Lower leg skin (tissue), 3 donors: ENCODE data around the gene SNX6.

Experiments used
- CTCF ChIP-seq, 3 donors: fragments of 450-650 bp; IDR thresholded peaks; one replicate each; pipeline ENCODE4 v1.5.1; 2016; ENCODE audit warnings: antibody characterized with exemption in 3 of 3, mild to moderate bottlenecking in 3 of 3, moderate library complexity in 2 of 3
- POLR2A ChIP-seq, 2 donors: fragments of 450-650 bp; IDR thresholded peaks; one replicate each; pipeline ENCODE4 v1.6.1; 2016 to 2017; ENCODE audit warnings: antibody characterized with exemption in 2 of 2, mild to moderate bottlenecking in 1 of 2, moderate library complexity in 1 of 2

DNA sequence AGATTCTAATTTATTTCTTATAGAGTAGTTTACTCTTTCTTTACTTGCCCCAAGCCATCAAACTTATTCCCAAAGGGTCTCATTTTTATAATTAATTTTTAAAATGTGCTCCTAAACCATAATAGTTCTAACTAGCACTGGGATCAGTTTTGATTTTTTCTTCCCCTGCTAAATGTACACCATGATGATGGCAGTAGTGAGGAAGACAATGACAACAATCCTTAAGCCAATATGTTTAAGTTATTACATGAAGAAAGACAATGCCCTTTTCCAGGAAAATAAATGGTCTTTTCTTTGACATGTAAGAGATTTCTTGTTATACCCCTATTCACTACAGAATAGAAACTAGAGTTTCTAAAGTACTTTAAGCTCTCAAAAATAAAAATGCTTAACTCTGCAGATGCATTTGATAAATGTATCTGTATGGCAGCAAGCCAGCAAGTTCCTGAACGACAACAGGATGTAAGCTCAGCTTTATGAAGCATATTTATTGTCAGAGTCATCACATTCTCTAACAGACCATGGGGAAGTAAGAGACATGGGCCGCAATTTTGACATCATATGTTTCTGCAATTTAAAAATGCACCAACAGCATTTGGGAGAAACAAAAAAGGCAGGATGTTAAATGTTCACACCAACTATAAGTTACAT lies 36.0 kb upstream of the SNX6 start:
- TF ChIP-seq CTCF (IDR thresholded peaks at IDR 0.05) (no peak), POLR2A (IDR thresholded peaks at IDR 0.05) (no peak)
